NCI-H345 treated with DMSO at 0.1 percent for 48 hours (cell line): Measurements from ENCODE around the gene CASZ1.

ENCODE experiments used
- DNase-seq: peaks from one replicate; lab custom pipeline; 2025; ENCODE audit not compliant: unreplicated experiment; lab: John Stamatoyannopoulos, UW

CASZ1 gene

GRCh38 chr1:10643607-10644306, 152.7 kb downstream of the CASZ1 start:
- peak; percentile 18 for DNase-seq

- DNase-seq: no peak
Measured at GRCh38 chr1:10642403-10643080, 153.9 kb downstream of the CASZ1 start.

GRCh38 chr1:10641976-10642375, 154.5 kb downstream of the CASZ1 start:
- DNase-seq: no peak

- DNase-seq: no peak
Measured at GRCh38 chr1:10640843-10641553, 155.4 kb downstream of the CASZ1 start.

- DNase-seq: peak; percentile 38
Measured at GRCh38 chr1:10639775-10640578, 156.5 kb downstream of the CASZ1 start.

- no peak for DNase-seq
Measured at GRCh38 chr1:10639011-10639774, 157.3 kb downstream of the CASZ1 start.

- no peak for DNase-seq
Measured at GRCh38 chr1:10638559-10639005, 157.9 kb downstream of the CASZ1 start.

- DNase-seq: no peak
Measured at GRCh38 chr1:10637834-10638558, 158.4 kb downstream of the CASZ1 start.

GRCh38 chr1:10637400-10637799, 159.0 kb downstream of the CASZ1 start:
- no peak for DNase-seq

- DNase-seq: no peak
Measured at GRCh38 chr1:10635992-10636391, 160.5 kb downstream of the CASZ1 start.

GRCh38 chr1:10635085-10635896, 161.2 kb downstream of the CASZ1 start:
- no peak for DNase-seq

GRCh38 chr1:10634428-10635084, 161.9 kb downstream of the CASZ1 start:
- no peak for DNase-seq

- DNase-seq: no peak
Measured at GRCh38 chr1:10634075-10634427, 162.4 kb downstream of the CASZ1 start.

GRCh38 chr1:10633416-10633815, 163.0 kb downstream of the CASZ1 start:
- DNase-seq: no peak

- DNase-seq: no peak
Measured at GRCh38 chr1:10632691-10633090, 163.8 kb downstream of the CASZ1 start.

GRCh38 chr1:10631811-10632593, 164.4 kb downstream of the CASZ1 start:
- no peak for DNase-seq

- no peak for DNase-seq
Measured at GRCh38 chr1:10631121-10631810, 165.2 kb downstream of the CASZ1 start.
